ENCODE data around the gene JPH2.

The JPH2 gene

DNA sequence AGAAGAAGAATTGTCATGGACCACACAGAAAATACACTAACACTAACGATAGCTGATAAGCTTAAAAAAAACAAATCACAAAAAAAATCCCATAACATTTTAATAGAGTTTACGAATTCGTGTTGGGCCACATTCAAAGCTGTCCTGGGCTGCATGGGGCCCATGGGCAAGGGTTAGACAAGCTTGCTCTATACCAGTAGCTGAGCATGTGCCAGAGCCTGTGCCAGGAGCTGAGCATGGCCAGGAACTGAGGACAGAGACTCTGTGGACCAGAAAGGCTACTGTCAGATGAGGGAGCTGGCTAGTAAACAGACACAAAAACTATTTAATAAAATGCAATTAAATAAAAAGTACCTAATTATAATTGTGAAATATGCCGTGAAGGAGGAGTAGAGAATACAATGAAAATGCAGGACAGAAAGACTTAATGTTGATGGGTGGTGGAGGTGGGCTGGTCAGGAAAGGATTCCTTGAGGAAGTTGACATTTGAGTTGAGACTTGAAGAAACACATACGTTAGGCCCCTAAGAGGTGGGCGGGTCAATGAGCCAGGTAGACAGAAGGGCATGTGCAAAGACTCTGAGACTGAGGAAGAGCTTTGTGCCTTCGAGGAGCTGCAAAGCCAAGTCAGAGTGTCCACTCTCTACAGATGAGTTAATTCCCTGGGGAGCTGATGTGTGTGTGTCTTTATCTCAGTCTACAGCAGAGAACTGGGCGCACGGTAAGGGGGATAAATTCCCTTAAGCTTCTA lies 66.1 kb downstream of the JPH2 start:
- no peak for DNase-seq

DNA sequence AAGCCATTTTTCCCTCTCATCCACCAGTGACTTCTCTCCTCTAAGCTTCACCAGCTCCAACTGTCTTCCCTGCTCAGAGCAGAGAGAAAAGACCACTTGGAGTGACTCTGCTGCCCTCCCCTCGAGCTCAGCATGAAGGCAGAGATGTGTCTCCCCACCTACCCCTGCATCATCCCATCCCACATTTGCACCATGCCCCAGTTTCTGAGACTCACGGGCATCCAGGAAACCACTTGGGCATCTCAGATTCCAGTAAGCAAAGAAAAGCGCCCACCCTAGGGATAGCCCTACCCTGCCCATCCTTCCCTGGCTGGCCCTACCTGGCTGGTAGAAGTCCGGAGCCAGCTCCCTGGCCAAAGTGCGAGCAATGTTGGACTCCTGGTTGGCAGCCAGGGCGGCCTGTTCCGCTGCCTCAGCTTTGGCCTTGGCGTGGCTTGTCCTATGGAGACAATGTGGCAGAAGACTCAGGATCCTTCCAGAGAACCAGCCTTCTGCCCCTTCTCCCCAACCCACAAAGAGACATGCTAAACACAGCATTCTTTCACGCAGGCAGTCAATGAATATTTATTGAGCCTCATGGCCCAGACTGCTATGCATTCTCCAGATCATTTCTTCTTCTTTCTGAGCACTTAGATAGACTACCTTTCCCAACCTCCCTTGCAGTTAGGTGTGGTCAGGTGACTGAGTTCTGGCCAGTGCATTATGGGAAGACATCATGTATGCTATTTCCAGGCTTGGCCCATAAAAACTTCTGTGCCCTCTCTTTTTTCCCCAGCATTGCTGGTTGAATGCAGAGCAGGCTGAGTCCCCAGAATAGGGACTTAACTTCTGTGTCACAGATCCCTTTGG lies 68.6 kb downstream of the JPH2 start:
- no peak for DNase-seq

DNA sequence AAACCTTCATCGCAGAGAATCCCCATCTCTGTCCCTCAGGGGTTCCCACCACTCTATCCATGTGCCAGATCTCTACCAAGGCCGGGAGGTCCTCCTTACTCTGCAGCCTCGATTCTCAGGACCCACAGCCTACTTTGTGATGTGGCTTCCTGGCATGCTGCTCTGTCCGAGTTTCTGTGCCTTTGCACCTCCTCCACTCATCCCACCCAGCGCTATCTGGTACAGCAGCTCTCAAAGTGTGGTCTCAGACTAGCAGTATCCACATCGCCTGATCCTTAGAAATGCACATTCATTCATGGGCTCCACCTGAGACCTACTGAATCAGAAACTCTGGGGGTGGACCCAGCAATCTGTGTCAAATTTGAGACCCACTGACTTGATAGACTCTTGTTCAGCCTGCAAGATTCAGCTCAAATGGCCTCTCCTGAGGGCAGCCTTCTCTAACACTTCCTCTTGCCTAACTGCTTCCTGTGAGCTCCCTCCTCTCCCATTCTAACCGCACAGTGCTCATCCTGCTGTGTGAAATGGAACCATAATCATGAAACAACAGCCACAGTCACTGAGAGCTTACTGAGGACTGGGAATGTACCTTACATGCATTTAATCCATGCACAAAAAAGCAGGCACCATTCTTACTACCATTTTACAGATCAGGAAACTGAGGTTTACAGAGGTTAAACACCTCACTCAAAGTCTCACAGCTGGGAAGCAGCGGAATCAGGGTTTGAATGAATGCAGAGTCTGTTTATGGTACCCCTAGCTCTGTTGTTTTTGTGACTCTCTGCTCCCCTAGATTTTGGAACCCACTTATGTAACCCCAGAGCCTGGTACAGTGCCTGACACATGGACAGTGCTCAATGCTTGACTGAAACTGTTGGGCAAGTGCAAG lies 69.4 kb downstream of the JPH2 start:
- DNase-seq: no peak

DNA sequence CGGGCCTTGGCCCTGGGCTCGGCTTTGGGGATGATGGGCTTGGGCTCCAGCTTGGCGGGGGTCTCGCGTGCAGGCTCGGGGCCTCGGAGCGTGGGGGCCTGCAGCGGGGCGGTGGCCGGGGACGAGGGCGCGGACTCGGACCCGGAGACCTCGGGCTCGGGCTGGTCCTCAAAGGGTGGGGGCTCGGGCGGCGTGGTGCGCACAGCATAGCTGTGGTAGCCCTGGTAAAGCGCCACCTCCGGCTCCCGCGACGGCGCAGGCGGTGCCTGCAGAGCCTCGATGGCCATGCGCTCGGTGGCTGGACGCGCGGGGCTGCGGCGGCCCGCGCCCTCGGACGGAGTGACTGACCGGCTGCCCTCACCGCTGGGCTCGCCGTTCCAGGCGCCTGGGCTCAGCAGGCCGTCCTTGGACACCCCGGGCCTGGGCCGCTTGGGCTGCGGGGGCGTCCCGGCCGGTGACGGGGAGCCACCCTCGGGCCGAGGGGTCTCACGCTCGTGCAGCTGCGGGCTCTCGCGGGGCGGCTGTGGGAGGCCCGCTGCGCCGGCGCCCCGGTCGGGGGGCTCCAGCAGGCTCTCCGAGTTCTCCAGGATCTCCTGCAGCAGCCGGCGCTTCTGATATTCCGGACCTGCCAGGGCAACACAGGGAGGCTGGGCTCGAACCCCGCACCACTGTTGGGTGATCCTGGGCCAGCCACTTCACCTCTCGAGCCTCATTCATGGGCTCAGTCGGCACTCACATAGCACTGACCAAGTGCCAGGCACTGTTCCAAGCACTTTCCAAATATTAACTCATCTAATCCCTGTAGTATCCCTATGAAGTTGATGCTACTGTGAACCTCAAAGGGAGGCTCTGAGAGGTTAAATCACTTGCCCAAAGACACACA lies 71.0 kb downstream of the JPH2 start:
- DNase-seq: no peak

DNA sequence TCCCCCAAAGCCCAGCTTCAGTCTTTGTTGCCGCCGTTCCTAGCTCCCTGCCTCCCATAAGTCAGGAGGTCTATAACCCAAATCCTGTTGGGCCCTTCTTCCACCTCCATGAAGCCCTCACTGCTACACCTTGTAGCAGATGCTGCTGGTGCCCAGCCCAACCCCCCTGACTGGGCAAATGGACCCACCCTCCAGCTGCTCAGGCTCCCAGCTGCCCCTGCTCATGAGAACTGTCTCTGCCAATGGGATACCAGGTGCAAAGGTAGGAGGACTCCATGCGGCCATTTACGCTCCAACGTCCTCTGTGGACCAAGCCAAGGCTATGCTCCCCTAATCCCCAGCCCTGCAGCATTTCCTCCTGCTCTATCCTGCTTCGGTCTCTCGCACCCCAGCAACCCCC lies 71.8 kb downstream of the JPH2 start:
- DNase-seq: no peak

DNA sequence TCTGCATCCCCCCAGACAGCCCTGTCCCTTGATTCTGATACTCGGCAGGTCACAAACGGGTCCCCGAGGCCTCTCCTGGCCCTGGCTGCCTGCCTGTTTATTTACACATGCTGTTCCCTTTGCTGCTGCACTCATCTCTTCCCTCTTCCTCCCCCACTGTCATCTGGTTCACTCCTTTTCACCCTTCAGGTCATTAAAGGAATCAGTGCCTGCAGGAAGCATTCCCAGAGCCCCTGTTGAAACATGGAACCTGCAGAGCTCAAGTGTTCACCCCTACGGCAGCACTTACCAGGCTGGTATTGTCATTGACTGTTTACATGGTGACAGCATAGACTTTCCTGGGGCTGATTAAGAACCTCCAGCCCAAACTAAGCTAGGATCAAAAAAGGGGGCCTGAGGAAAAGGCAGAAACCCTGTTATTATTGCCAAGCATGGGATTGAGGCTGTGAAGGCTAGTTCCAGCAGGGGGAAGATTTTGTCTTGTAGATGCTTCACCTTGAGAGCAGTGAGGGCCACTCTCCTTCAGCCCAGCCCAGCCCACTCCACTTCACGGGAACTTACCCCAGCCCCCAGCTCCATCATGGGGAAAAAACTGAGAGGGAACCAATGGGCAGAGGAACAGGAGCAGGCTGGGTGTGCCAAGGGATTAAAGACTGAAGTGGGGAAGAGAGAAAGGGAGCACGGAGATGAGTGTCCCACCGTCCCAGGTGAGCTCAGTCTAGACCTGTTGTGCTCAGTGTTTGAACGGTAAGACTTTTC lies 73.2 kb downstream of the JPH2 start:
- no peak for DNase-seq

DNA sequence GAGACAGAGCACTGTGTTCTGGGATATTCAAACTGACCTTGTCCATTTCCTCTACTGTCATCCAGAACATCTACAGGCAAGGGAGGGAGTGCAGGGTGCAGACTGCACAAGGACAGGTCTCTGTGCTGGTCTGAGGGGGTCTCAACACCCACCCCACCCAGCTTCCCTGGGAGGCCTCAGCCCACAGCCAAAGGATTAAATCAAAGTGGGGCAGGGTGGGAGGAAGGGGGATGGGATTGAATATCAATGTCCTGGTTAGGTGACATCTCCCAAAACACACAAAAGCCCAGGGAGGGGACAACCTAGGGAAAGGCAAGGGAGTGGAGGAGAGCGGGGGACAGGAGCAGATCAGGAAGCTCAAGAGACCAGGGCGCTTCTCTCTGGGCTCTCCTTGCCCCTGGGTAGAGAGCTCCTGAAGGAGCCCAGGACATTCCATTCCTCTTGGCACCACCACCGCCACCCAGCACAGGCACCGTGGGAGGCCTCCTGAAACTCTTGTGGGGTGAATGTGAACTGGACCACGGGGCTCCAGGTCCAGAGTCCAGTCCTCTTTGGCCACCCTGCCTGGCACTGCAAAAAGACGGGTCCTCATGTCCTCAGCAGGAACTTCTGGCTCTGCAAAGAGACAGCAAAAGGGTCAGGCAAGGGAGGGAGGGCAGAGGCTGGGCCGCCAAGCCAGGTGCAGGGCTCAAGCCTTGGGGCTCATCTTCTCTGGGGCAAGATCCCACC lies 73.9 kb downstream of the JPH2 start:
- DNase-seq: no peak

DNA sequence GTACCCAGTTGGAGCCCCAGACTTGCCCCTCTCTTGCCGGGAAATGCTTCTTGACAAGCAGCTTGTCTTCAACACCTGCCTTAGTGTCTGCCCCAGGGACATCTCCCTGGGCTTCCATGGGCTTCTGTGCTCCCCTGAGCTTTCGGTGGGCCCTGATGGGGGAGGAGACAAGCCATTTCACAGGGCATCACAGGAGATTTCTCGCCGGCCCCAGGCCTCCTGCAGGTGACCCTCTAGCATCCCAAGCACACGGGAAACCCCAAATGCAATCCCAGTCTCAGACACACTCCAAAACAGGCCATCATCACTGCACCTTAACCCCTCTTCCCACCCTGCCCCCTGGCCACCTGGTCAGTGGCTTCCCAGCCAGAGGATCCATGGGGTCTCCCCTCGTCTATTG lies 74.5 kb downstream of the JPH2 start:
- DNase-seq: no peak

DNA sequence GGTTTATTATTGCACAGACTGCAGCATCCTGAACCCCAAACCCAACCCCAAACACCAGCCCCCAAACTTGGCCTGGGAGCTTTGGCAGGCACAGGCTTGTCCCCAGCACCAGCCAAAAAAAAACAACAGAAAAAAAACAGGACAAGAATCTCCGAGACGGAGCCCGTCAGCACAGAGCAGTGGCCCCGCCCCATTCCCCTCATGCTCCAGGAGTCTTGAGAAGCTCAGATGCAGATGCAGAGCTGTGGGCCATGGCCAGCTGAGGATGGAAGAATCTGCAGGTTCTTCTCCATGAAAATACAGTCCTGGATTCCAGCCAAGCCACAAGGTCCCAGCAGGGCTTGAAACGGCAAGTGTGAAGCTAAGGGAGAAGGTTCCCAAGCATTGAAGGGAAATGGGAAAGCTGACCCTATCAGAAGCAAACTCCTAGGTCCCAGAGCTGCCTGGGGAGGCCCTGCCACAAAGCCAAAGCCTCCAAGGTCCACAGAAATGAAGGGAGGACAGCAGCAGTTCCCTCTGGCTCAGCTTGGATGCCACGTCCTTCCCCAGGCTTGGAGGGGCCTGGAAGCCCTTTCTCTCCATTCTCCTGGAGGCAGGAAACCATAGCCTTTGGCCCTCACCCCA lies 75.2 kb downstream of the JPH2 start:
- DNase-seq: no peak

DNA sequence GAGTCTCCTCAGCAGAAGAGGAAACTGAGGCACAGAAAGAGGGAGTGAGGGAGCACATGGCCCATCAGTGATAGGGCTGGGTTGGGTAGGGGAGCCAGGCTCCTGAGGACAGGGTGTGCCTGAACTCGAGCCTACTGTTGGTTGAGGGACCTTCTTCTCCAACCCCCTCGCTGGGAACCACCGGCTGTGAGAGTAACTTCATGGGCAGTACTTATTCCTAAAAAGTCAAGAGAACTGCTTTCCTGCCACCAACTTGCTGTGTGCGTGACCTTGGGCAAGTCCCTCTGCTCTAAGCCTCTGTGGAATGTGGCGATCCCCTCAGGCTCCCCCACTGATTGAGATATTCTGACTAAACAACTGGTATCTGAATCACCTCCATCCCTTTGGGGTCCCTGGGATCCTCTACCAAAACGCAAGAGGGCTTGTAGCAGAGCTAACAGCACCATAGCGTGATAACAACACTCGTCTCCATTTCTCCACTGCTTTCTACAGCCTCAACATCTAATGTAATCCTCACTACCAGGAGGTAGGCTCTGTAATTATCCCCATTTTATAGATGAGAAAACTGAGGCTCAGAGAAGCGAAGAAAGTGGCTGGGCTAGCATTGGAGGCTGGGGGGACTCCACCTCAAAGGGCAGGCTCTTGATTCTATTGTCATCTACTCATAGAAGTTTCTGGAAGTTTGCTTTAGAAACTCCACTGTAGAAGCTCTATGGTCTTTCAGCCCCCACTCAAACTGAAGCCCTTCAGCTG lies 76.0 kb downstream of the JPH2 start:
- no peak for DNase-seq

DNA sequence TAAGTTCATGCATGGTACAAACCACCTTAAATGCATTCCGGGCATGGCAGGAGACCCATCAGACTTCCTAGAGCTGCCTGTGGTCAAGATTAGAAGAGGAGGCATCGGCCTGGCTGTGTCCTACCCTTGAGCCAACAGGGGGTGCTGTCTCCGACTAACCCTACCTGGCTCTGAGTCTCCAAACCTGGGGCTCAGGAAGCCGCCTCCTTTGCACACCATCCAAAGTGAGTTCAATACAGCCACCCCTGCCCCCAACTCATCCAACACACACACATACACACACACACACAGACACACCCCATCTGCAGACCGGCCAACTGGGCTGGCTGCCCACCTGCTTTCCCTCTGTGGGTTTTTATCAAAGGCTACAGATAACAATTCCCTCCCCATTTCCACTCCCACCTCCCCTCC lies 77.0 kb downstream of the JPH2 start:
- no peak for DNase-seq

DNA sequence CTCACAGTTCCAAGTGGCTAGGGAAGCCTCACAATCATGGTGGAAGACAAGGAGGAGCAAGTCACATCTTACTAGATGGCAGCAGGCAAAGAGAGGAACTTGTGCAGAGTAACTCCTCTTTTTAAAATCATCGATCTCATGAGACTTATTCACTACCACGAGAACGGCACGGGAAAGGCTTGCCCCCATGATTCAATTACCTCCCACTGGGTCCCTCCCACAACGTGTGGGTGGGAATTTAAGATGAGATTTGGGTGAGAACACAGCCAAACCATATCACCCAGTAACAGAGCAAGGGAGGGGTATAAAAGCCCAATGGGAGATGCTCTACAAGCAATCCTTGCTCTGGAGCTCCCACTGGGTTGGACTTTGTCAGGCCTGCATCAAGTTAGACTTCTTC lies 80.4 kb downstream of the JPH2 start:
- DNase-seq: no peak

DNA sequence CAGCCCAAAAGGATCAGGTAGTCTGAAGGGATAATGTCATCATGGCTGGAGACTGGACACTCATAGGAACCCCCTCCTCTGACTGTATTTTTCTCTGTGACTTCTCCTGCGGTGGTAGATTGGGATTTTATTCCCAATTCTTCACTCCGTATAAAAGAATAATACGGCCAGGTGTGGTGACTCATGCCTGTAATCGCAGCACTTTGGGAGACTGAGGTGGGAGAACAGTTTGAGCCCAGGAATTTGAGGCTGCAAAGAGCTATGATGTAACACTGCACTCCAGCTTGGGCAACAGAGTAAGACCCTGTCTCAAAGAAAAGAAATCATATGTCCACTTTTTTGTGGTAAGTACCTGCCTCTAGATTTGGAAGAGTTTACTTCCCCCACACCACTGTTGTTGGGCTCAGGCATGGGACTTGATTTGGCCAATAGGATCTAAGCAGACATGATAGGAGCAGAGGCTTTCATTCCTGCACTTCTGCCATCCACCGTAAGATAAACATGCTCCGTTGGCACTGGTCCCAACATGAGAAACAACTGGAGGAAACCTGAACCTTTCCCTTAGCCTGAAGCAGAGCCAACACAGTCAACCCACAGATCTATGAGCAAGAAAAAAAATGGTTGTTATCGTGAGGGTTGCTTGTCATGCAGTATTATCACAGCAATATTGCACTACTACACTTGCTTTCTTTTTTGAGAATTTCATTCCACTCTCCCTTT lies 82.0 kb downstream of the JPH2 start:
- no peak for DNase-seq

DNA sequence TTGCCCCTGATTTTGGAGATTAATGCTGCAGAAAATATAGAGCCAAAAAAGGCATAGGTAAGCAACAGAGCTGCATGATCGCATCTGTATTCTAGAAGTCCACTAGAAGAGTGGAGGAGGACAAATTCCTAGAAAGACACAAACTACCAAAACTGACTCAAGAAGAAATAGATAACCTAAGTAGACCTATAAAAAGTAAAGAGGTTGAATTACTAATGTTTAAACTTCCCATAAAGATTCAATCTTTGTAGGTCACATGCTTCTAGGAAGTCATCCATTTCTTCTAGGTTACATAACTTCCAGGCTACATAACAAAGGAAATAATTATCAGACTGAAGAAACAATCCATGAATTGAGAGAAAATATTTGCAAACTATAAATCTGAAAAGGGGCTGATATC lies 84.4 kb downstream of the JPH2 start:
- DNase-seq: no peak

DNA sequence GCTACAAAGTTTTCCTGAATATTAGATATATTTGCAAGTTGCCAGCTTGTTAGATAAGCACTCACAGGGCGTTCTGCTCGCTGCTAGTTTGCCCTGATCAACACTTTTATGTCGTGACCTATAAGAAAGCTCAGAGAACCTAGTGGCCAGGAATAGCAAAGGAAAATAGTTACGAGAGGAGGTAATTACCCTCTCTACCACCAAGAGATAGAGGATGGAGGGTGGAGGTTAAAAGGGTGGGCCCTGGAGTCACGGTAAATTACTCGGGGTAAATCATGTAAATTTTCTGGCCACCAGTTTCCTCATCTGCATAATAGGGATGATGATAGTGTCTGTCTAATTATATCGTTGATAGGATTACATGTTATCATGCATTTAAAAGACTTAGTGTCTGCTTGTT lies 87.2 kb downstream of the JPH2 start:
- DNase-seq: no peak

DNA sequence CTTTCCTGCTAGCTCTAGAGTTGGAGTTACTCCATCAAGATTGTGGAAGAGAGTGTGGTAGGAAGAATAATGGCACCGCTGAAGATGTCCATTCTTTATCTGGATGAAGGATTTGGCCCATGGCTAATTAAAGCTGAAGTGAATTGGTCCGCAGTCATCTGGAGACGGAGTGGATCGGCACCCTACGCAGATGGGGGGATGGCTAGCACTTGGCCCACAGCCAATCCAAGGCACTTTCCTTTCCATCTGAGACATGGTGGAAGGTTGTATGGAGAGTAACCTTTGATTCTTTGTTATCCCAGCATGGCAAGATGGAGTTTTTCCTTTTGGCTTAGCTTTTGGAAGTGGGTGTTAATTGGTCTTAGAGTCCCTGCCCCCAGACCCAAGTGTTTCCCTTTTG lies 88.3 kb downstream of the JPH2 start:
- DNase-seq: no peak

DNA sequence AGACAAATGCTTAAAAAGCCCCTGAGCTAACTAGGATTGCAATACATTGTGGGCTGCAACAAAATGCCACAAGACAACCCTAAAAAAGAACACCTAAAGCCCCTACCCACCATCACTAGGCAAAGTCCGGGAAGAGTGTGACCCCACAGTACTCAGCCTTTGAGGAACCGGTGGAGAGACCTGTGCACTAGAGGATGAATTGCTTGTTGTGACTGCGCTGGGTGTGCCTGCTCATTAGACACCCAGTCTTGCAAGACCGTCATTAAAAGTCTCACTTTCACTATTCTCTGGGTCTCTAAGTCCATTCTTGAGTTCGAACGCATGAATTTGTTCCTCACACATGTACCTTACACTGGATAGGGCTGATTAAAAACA lies 88.7 kb downstream of the JPH2 start:
- no peak for DNase-seq

DNA sequence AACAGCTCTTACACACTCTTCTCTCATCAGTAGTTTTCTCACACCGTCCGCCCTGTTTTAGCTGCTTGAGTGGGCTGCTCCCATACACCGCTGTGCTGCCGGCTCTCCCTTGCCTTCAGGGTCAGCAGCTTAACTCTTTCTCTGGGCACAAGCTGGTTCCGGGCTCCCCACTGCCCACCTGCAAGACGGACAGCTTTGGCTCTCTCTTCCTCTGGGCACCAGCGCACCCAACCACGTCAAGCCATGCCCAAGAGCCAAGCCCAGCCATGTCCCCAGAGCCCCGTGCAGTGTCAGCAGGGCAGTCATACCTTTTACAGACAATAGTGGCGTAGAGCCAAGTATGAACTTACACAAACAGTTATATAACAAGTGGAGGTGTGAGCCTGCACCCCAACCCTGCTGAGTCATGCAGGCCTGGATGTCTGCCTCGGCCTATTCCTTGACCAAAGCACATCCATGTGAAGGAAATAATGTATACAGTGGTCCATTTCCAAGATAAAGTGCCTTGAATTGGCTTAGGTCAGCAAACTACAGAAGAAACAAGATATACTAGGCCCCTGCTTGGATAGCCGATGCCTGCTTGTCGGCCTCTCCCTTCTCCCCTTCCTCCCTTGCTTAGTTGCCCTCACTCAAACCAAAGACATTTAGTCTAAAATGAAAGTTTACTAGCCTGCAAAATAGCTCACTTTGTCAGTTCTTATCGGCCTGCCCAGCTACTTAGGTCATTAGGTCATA lies 89.3 kb downstream of the JPH2 start:
- no peak for DNase-seq
